ENCODE results near the gene C14orf180. TPM values are rescaled to one million over a fixed set of nuclear protein-coding genes. Genes with fewer than 3 reads are reported as not detected.
"Not testable (repeated sequence)": the region's sequence is repeated elsewhere in the genome, so short reads cannot be mapped to it uniquely, and the experiment has no call there.

Gene C14orf180
- total RNA-seq, 5 donors from 2014 or later (not counting 1 experiment from before 2014, with no cell fraction given) = not detected

DNA sequence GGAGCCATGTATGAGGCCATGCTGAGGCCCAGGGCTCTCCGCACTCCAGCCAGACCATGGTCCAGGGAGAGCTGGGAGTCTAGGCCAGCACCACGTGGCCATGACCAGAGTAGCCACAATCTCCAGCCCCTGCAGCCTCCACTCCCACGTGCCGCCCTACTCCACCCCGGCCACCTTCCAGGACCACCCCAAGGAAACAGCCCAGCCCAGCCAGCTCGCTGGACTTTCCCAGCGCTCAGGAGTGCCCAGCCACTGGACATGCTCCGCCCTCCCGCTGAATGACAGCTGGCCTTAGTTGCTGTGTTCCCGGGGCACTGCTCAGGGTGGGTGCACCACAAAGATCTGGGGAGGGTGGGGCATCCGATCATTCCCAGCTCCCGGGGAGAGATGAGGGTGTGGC lies 2.1 kb upstream of the C14orf180 start:
- Histone ChIP-seq H3K36me3 (ENCODE audit: control insufficient read depth in 2 of 2, extremely low read depth in 1 of 2, insufficient read depth in 1 of 2, low read length in 1 of 2) (no peaks in the 10 kb centered on the region), H3K27me3 (replicated peaks in 1 of 2; ENCODE audit: control insufficient read depth in 2 of 2, extremely low read depth in 1 of 2, insufficient read depth in 2 of 2, low read length in 1 of 2) (peaks cover 0 to 51% of the 10 kb centered on the region in 2 experiments), H3K27ac (ENCODE audit: low read length) (no peak overlapping the region), H3K9me3 (no peaks in the 10 kb centered on the region), H3K4me3 (ENCODE audit: control insufficient read depth in 1 of 2, extremely low read depth in 1 of 2, low read length in 1 of 2) (no peak overlapping the region), H3K4me1 (ENCODE audit: control insufficient read depth in 1 of 2, extremely low read depth in 1 of 2, insufficient read depth in 2 of 2, low read length in 2 of 2) (no peaks in the 10 kb centered on the region)
- peaks cover 0 to 6% (median 0%) of the 10 kb centered on the region in 3 donors for H3K4me1 Mint-ChIP-seq
- ATAC-seq (replicated peaks in 1 of 4) (no peak), DNase-seq (no peak)
- H3K27ac Mint-ChIP-seq = no peak overlapping the region
- H3K27me3 Mint-ChIP-seq = peaks cover 4 to 9% of the 10 kb centered on the region in 2 donors
- WGBS (ENCODE audit: insufficient coverage) = 91% methylated on average over 10 of the region's 12 CpGs
- ChIA-PET POLR2A (no interaction called here), CTCF (no interaction called here)
- no peaks in the 10 kb centered on the region for H3K36me3 Mint-ChIP-seq
- no peaks in the 10 kb centered on the region for H3K9me3 Mint-ChIP-seq
- H3K4me3 Mint-ChIP-seq = no peak overlapping the region

DNA sequence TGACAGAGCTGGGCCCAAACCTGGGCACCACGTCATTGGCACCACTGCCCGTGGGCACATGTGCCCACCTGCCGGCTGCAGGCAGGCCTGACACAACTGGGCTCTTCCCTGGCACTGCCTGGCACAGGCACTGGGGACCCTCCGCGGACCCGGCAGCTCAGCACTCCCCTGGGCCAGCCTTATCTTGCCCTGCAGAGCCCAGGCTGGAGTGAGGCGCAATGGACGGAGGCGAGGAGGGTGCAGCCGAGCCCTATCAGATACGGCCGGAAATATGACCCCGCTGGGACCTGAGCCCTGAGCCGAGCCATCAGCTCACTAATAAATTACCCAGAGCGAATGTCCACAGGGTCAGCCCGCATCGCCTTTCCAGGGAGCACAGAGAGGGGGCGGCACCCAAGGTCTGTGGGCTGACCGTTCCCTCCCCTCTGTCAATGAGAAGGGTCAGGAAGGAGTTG lies 1.7 kb upstream of the C14orf180 start:
- Mint-ChIP-seq H3K27ac (no peak overlapping the region), H3K4me1 (peaks cover 0 to 6% (median 0%) of the 10 kb centered on the region in 3 donors), H3K27me3 (peaks cover 4 to 8% of the 10 kb centered on the region in 2 donors), H3K4me3 (no peak overlapping the region), H3K36me3 (no peaks in the 10 kb centered on the region), H3K9me3 (no peaks in the 10 kb centered on the region)
- 63% methylated on average over 19 of the region's 19 CpGs for WGBS (ENCODE audit: insufficient coverage)
- ChIA-PET POLR2A (no interaction called here), CTCF (no interaction called here)
- Histone ChIP-seq H3K27me3 (replicated peaks in 1 of 2; ENCODE audit: control insufficient read depth in 2 of 2, extremely low read depth in 1 of 2, insufficient read depth in 2 of 2, low read length in 1 of 2) (peaks cover 0 to 53% of the 10 kb centered on the region in 2 experiments), H3K27ac (ENCODE audit: low read length) (no peak overlapping the region), H3K4me3 (ENCODE audit: control insufficient read depth in 1 of 2, extremely low read depth in 1 of 2, low read length in 1 of 2) (no peak overlapping the region), H3K36me3 (ENCODE audit: control insufficient read depth in 2 of 2, extremely low read depth in 1 of 2, insufficient read depth in 1 of 2, low read length in 1 of 2) (no peaks in the 10 kb centered on the region), H3K9me3 (no peaks in the 10 kb centered on the region), H3K4me1 (ENCODE audit: control insufficient read depth in 1 of 2, extremely low read depth in 1 of 2, insufficient read depth in 2 of 2, low read length in 2 of 2) (no peaks in the 10 kb centered on the region)
- DNase-seq = no peak
- no peak for ATAC-seq (replicated peaks in 1 of 4)

DNA sequence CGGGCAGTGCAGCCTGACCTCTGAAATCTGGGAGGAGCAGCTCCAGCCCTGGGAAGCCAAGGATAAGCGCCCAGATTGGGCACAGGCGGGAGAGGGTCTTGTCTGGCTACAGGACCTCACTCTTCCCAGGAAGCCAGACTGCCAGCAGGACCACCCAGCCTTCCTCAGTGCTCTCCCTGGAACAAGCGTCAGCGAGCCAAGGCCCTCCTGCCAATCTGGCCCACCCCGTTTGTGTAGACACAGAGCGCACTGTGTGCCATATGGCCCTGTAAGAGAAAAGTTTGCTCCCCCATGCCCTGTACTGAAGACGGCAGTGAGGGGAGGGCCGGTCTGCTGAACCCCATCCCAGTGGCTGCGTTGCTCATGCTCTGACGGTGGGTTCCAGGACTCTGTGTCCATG lies 1.2 kb upstream of the C14orf180 start:
- Histone ChIP-seq H3K4me3 (ENCODE audit: control insufficient read depth in 1 of 2, extremely low read depth in 1 of 2, low read length in 1 of 2) (no peak overlapping the region), H3K27ac (ENCODE audit: low read length) (no peak overlapping the region), H3K9me3 (no peaks in the 10 kb centered on the region), H3K36me3 (ENCODE audit: control insufficient read depth in 2 of 2, extremely low read depth in 1 of 2, insufficient read depth in 1 of 2, low read length in 1 of 2) (no peaks in the 10 kb centered on the region), H3K27me3 (replicated peaks in 1 of 2; ENCODE audit: control insufficient read depth in 2 of 2, extremely low read depth in 1 of 2, insufficient read depth in 2 of 2, low read length in 1 of 2) (peaks cover 0 to 57% of the 10 kb centered on the region in 2 experiments), H3K4me1 (ENCODE audit: control insufficient read depth in 1 of 2, extremely low read depth in 1 of 2, insufficient read depth in 2 of 2, low read length in 2 of 2) (no peaks in the 10 kb centered on the region)
- CTCF ChIA-PET = no interaction called here
- DNase-seq = no peak
- Mint-ChIP-seq H3K4me1 (peaks cover 0 to 6% (median 0%) of the 10 kb centered on the region in 3 donors), H3K4me3 (no peak overlapping the region), H3K36me3 (no peaks in the 10 kb centered on the region), H3K27me3 (peaks cover 4 to 8% of the 10 kb centered on the region in 2 donors), H3K9me3 (no peaks in the 10 kb centered on the region), H3K27ac (no peak overlapping the region)
- no peak for ATAC-seq (replicated peaks in 1 of 4)
- POLR2A ChIA-PET = no interaction called here
- WGBS (ENCODE audit: insufficient coverage) = 77% methylated on average over 11 of the region's 11 CpGs

DNA sequence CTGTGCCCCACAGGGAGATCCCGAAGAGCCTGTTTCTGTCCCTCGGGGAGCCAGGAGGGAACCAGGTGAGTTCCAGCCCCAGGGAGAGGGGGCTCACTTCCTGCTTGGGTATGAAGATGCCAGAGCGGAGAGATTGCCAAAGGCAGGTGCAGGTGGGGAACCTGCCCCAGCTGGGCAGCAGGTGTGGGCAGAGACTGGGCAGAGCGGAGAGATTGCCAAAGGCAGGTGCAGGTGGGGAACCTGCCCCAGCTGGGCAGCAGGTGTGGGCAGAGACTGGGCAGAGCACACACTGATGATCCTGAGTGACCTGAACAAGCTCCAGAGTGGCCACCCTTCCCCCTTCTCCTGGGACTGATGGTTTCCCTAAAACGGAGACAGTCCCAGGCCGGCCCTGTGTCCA lies 375 bp downstream of the C14orf180 start:
- H3K9me3 ChIP-seq; H3K27ac ChIP-seq (ENCODE audit: low read length); CTCF ChIA-PET; H3K36me3 ChIP-seq (ENCODE audit: control insufficient read depth in 2 of 2, extremely low read depth in 1 of 2, insufficient read depth in 1 of 2, low read length in 1 of 2); DNase-seq; H3K4me1 Mint-ChIP-seq; H3K9me3 Mint-ChIP-seq; H3K4me1 ChIP-seq (ENCODE audit: control insufficient read depth in 1 of 2, extremely low read depth in 1 of 2, insufficient read depth in 2 of 2, low read length in 2 of 2); POLR2A ChIA-PET; H3K4me3 ChIP-seq (ENCODE audit: control insufficient read depth in 1 of 2, extremely low read depth in 1 of 2, low read length in 1 of 2); H3K4me3 Mint-ChIP-seq; ATAC-seq (replicated peaks in 1 of 4); H3K36me3 Mint-ChIP-seq; H3K27ac Mint-ChIP-seq: not testable (repeated sequence)
- H3K27me3 Mint-ChIP-seq = peaks cover 4 to 12% of the 10 kb centered on the region in 2 donors
- WGBS (ENCODE audit: insufficient coverage) = 72% methylated on average over 6 of the region's 6 CpGs
- H3K27me3 ChIP-seq (replicated peaks in 1 of 2; ENCODE audit: control insufficient read depth in 2 of 2, extremely low read depth in 1 of 2, insufficient read depth in 2 of 2, low read length in 1 of 2) = peaks cover 0 to 66% of the 10 kb centered on the region in 2 experiments

DNA sequence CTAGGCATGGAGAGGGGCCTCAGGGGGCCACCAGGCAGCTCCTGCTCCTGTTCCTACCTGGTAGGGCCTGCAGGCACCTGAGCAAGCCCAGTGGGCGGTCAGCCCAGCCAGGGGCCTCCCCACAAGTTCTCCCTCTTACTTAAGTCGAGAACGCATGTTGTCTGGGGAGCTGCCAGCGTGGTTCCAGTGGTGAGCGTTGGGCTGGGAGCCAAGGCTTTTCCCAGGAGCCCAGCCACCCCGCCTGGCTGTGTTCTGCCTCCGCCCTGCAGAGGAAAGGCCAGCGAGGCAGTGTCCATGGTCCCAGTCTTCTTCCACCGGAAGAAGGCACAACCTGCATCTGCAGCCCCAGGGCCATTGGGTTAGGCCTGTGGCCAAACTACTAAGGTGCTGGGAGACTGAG lies 1.4 kb downstream of the C14orf180 start:
- no peak overlapping the region for H3K27ac ChIP-seq (ENCODE audit: low read length)
- ChIA-PET CTCF (no interaction called here), POLR2A (no interaction called here)
- Mint-ChIP-seq H3K27me3 (peaks cover 4 to 10% of the 10 kb centered on the region in 2 donors), H3K4me3 (no peak overlapping the region), H3K9me3 (no peaks in the 10 kb centered on the region), H3K27ac (no peak overlapping the region), H3K4me1 (peaks cover 0 to 6% (median 0%) of the 10 kb centered on the region in 3 donors), H3K36me3 (no peaks in the 10 kb centered on the region)
- no peaks in the 10 kb centered on the region for H3K9me3 ChIP-seq
- no peak overlapping the region for H3K4me3 ChIP-seq (ENCODE audit: control insufficient read depth in 1 of 2, extremely low read depth in 1 of 2, low read length in 1 of 2)
- no peak for DNase-seq
- H3K36me3 ChIP-seq (ENCODE audit: control insufficient read depth in 2 of 2, extremely low read depth in 1 of 2, insufficient read depth in 1 of 2, low read length in 1 of 2) = no peaks in the 10 kb centered on the region
- 67% methylated on average over 9 of the region's 9 CpGs for WGBS (ENCODE audit: insufficient coverage)
- ATAC-seq (replicated peaks in 1 of 4) = no peak
- H3K4me1 ChIP-seq (ENCODE audit: control insufficient read depth in 1 of 2, extremely low read depth in 1 of 2, insufficient read depth in 2 of 2, low read length in 2 of 2) = no peaks in the 10 kb centered on the region
- peaks cover 0 to 61% of the 10 kb centered on the region in 2 experiments for H3K27me3 ChIP-seq (replicated peaks in 1 of 2; ENCODE audit: control insufficient read depth in 2 of 2, extremely low read depth in 1 of 2, insufficient read depth in 2 of 2, low read length in 1 of 2)

DNA sequence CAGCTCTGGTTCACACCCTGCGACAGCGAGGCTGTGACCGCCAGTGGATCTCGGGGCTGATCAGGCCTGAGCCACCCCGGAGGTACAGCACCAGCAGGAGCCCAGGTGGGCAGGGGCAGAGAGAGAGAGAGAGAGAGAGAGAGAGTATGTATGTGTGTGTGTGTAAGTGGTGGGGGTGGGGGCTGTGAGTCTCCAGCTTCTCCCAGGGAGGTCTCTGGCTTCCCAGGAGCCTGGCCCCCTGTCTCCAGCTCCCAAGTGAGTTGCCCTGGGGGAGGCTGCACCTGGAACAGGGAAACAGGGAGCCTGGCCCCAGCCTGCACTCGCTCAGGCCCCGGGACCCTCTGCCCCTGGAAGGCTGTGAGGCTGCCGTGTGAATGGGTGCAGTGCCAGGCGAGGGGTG lies 2.0 kb downstream of the C14orf180 start:
- Histone ChIP-seq H3K9me3 (no peaks in the 10 kb centered on the region), H3K27me3 (replicated peaks in 1 of 2; ENCODE audit: control insufficient read depth in 2 of 2, extremely low read depth in 1 of 2, insufficient read depth in 2 of 2, low read length in 1 of 2) (peaks cover 0 to 55% of the 10 kb centered on the region in 2 experiments), H3K4me1 (ENCODE audit: control insufficient read depth in 1 of 2, extremely low read depth in 1 of 2, insufficient read depth in 2 of 2, low read length in 2 of 2) (no peaks in the 10 kb centered on the region), H3K36me3 (ENCODE audit: control insufficient read depth in 2 of 2, extremely low read depth in 1 of 2, insufficient read depth in 1 of 2, low read length in 1 of 2) (no peaks in the 10 kb centered on the region), H3K4me3 (ENCODE audit: control insufficient read depth in 1 of 2, extremely low read depth in 1 of 2, low read length in 1 of 2) (no peak overlapping the region), H3K27ac (ENCODE audit: low read length) (no peak overlapping the region)
- Mint-ChIP-seq H3K27me3 (peaks cover 4 to 13% of the 10 kb centered on the region in 2 donors), H3K9me3 (no peaks in the 10 kb centered on the region), H3K27ac (no peak overlapping the region), H3K4me1 (peaks cover 0 to 6% (median 0%) of the 10 kb centered on the region in 3 donors), H3K4me3 (no peak overlapping the region), H3K36me3 (no peaks in the 10 kb centered on the region)
- POLR2A ChIA-PET = no interaction called here
- CTCF ChIA-PET = no interaction called here
- no peak for DNase-seq
- 77% methylated on average over 9 of the region's 9 CpGs for WGBS (ENCODE audit: insufficient coverage)
- no peak for ATAC-seq (replicated peaks in 1 of 4)

DNA sequence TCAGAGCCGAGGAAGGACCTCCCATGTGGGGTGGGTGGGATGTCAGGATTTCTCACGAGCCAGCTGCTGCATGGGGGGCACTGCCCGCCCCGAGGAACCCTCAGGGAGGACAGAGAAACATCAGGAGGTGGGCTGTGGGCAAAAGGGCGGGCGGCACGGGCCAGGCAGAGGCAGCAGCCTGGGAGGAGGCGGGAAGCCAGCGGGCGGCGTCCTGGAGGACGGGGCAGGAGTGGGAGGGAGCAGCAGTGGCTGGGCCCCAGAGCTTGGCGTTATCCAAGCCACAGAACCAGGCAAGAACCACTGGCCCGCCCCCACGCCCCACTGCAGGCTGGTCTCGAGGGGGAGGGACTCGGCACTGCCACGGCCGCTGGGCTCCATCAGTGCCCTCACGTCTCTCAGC lies 2.4 kb downstream of the C14orf180 start:
- POLR2A ChIA-PET = no interaction called here

More for the DNA sequence above, 2.4 kb downstream of the C14orf180 start:
- no peak overlapping the region for H3K4me3 Mint-ChIP-seq
- H3K4me1 ChIP-seq (ENCODE audit: control insufficient read depth in 1 of 2, extremely low read depth in 1 of 2, insufficient read depth in 2 of 2, low read length in 2 of 2) = no peaks in the 10 kb centered on the region
- H3K36me3 ChIP-seq (ENCODE audit: control insufficient read depth in 2 of 2, extremely low read depth in 1 of 2, insufficient read depth in 1 of 2, low read length in 1 of 2) = no peaks in the 10 kb centered on the region
- H3K27ac ChIP-seq (ENCODE audit: low read length) = no peak overlapping the region
- peaks cover 0 to 6% (median 0%) of the 10 kb centered on the region in 3 donors for H3K4me1 Mint-ChIP-seq
- peaks cover 4 to 13% of the 10 kb centered on the region in 2 donors for H3K27me3 Mint-ChIP-seq
- peaks cover 0 to 53% of the 10 kb centered on the region in 2 experiments for H3K27me3 ChIP-seq (replicated peaks in 1 of 2; ENCODE audit: control insufficient read depth in 2 of 2, extremely low read depth in 1 of 2, insufficient read depth in 2 of 2, low read length in 1 of 2)
- H3K9me3 ChIP-seq = no peaks in the 10 kb centered on the region
- no peak for ATAC-seq (replicated peaks in 1 of 4)
- no peak for DNase-seq
- H3K9me3 Mint-ChIP-seq = no peaks in the 10 kb centered on the region
- H3K27ac Mint-ChIP-seq = no peak overlapping the region
- H3K4me3 ChIP-seq (ENCODE audit: control insufficient read depth in 1 of 2, extremely low read depth in 1 of 2, low read length in 1 of 2) = no peak overlapping the region
- no peaks in the 10 kb centered on the region for H3K36me3 Mint-ChIP-seq
- WGBS (ENCODE audit: insufficient coverage) = 67% methylated on average over 11 of the region's 20 CpGs
- CTCF ChIA-PET = no interaction called here
